Adrenal gland (tissue), 12 donors: ENCODE data around the gene POLL. TPM values are rescaled to one million over a fixed set of nuclear protein-coding genes. Genes with fewer than 3 reads are reported as not detected.

Experiments
- DNase-seq, 7 donors: peaks; one replicate each; pipeline ENCODE4 v3.0.0-alpha.2; 2019 to 2020
- H3K27ac ChIP-seq, 5 donors: fragments of 200-600 bp; sonication (generic) in 4 of 5; 1 replicate in 3 of 5; 2 replicates in 2 of 5; pipeline versions ENCODE4 v1.5.1 to v1.8.0; 2016 to 2020; ENCODE audit warnings: mild to moderate bottlenecking in 1 of 5
- H3K27me3 ChIP-seq: fragments of 200-600 bp; 2 replicates; pipeline ENCODE4 v1.8.0; 2021
- H3K36me3 ChIP-seq, 2 donors: fragments of 200-600 bp; replicated peaks in 1 of 2; 1 replicate in 1 of 2; 2 replicates in 1 of 2; pipeline versions ENCODE4 v1.5.1 to v1.8.0; 2018 to 2022
- H3K4me1 ChIP-seq, 2 donors: fragments of 200-600 bp; replicated peaks in 1 of 2; 1 replicate in 1 of 2; 2 replicates in 1 of 2; pipeline versions ENCODE4 v1.5.1 to v1.8.0; 2018 to 2021
- H3K4me3 ChIP-seq, 4 donors: fragments of 200-600 bp; sonication (generic) in 3 of 4; one replicate each; pipeline ENCODE4 v1.5.1; 2016 to 2018
- H3K9me3 ChIP-seq, 3 donors: fragments of 200-600 bp; sonication (generic) in 1 of 3; replicated peaks in 1 of 3; 1 replicate in 2 of 3; 2 replicates in 1 of 3; pipeline versions ENCODE4 v1.5.1 to v1.8.0; 2016 to 2021
- CTCF ChIP-seq, 6 experiments: fragments of 450-650 bp in 4 of 6; fragments of 200-600 bp in 2 of 6; sonication (generic) in 1 of 6; IDR thresholded peaks; 1 replicate in 5 of 6; 2 replicates in 1 of 6; pipeline versions ENCODE4 v1.5.1 to v1.8.0; 2016 to 2021; ENCODE audit warnings: antibody characterized with exemption in 6 of 6, mild to moderate bottlenecking in 2 of 6, moderate library complexity in 1 of 6
- POLR2A ChIP-seq, 2 donors: fragments of 450-650 bp; IDR thresholded peaks; one replicate each; pipeline ENCODE4 v1.6.1; 2017; ENCODE audit warnings: antibody characterized with exemption in 2 of 2, mild to moderate bottlenecking in 2 of 2, moderate library complexity in 1 of 2
- WGBS, 4 donors: extraction: QIAGEN DNeasy Blood & Tissue Kit in 2 of 4; methylation state at CpG; one replicate each; pipeline versions ENCODE4 v1.1.5 to v1.1.7; 2013 to 2017; 5-methylcytosine and 5-hydroxymethylcytosine counted together
- intact Hi-C, 2 donors: fragments of 100-400 bp; cut with DNase I; formaldehyde crosslinking; loops; one replicate each; pipeline versions ENCODE4 v1.14.1 to v1.15.0; 2022 to 2023
- polyA plus RNA-seq, 3 donors: library from polyadenylated mRNA; stranded (reverse); fragments of 200-250 nt in 2 of 3; fragments of 350-450 nt in 1 of 3; fragmentation: Illumina TruSeq in 1 of 3; extraction: RNeasy Lipid Tissue Mini Kit (QIAGEN cat#74804) in 1 of 3; gene quantifications; one replicate each; pipeline ENCODE4 v1.2.3, GENCODE V29; 2013 to 2014
- total RNA-seq, 9 donors: library from RNA; depleted of rRNA in 4 of 9; stranded (reverse); fragments of >200 nt in 4 of 9; fragments of 120-200 nt in 1 of 9; fragmentation: NEBNext Ultra II Directional in 1 of 9; extraction: Animal tissue kit (Norgen Biotek cat#: 25700) in 1 of 9; gene quantifications; one replicate each; pipeline versions ENCODE4 v1.1.0 to v1.2.4, GENCODE V29; 2013 to 2023
- donor health status: healthy with polysubstance abuse.
- donor health status: Bipolar disorder and iron deficiency.
- donor health status: DM: yes; HTN: yes; CAD: no.
- donor health status: DM: no; HTN: no; CAD: no.
- donor health status: DM: no; HTN: no; CAD: no.
- donor health status: DM: yes; HTN: yes; CAD: no.

Gene POLL
- total and polyA plus RNA-seq, 12 donors = 10.1 to 83.7 (median 31.5) TPM

- 73 to 81% (median 77%) methylated on average over 9 to 12 of the region's 12 CpGs for WGBS, 4 donors
- H3K27ac ChIP-seq = no peak overlapping the region
- H3K4me3 ChIP-seq = no peak overlapping the region
- H3K4me1 ChIP-seq = peaks cover 0 to 10% of the 10 kb centered on the region in 2 donors
- intact Hi-C loops = loop anchor here (10.0 kb wide), 3 partner anchors 115 to 395 kb away; no protein-coding TSS in a partner anchor
- H3K9me3 ChIP-seq = no peaks in the 10 kb centered on the region
- TF ChIP-seq CTCF (IDR thresholded peaks at IDR 0.05) (no peak), POLR2A (IDR thresholded peaks at IDR 0.05) (no peak)
- H3K36me3 ChIP-seq = no peaks in the 10 kb centered on the region
- peaks cover 4% of the 10 kb centered on the region for H3K27me3 ChIP-seq
- peak in 2 of 7 donors; percentile 11 to 49 for DNase-seq
Measured at GRCh38 chr10:101559596-101560297, 28.3 kb downstream of the POLL start.

- Histone ChIP-seq H3K36me3 (no peaks in the 10 kb centered on the region), H3K27ac (no peak overlapping the region), H3K4me1 (peaks cover 0 to 10% of the 10 kb centered on the region in 2 donors), H3K9me3 (no peaks in the 10 kb centered on the region), H3K27me3 (no peaks in the 10 kb centered on the region), H3K4me3 (no peak overlapping the region)
- DNase-seq = peak in 3 of 7 donors; percentile 24 to 73 (median 33)
- TF ChIP-seq POLR2A (IDR thresholded peaks at IDR 0.05) = no peak
- no peak for TF ChIP-seq CTCF (IDR thresholded peaks at IDR 0.05)
- intact Hi-C loops = no loop called here
- WGBS, 4 donors = 36 to 65% (median 50%) methylated on average over 13 to 18 of the region's 18 CpGs
Measured at GRCh38 chr10:101558671-101559595, 29.1 kb downstream of the POLL start.

GRCh38 chr10:101558204-101558603 lies 29.9 kb downstream of the POLL start:
- Histone ChIP-seq H3K4me3 (no peak overlapping the region), H3K4me1 (peaks cover 0 to 10% of the 10 kb centered on the region in 2 donors), H3K36me3 (no peaks in the 10 kb centered on the region), H3K9me3 (no peaks in the 10 kb centered on the region), H3K27me3 (no peaks in the 10 kb centered on the region), H3K27ac (no peak overlapping the region)
- TF ChIP-seq POLR2A (IDR thresholded peaks at IDR 0.05) = no peak
- no peak for TF ChIP-seq CTCF (IDR thresholded peaks at IDR 0.05)
- peak in 1 of 7 donors; percentile 8 for DNase-seq
- 73 to 86% (median 79%) methylated on average over 2 of the region's 2 CpGs for WGBS, 4 donors
- intact Hi-C loops = no loop called here

GRCh38 chr10:101557541-101557940 lies 30.5 kb downstream of the POLL start:
- intact Hi-C loops = no loop called here
- H3K4me3 ChIP-seq = no peak overlapping the region
- peaks cover 0 to 10% of the 10 kb centered on the region in 2 donors for H3K4me1 ChIP-seq
- no peak for DNase-seq
- no peak overlapping the region for H3K27ac ChIP-seq
- H3K27me3 ChIP-seq = no peaks in the 10 kb centered on the region
- TF ChIP-seq CTCF (IDR thresholded peaks at IDR 0.05) = no peak
- TF ChIP-seq POLR2A (IDR thresholded peaks at IDR 0.05) = no peak
- WGBS, 4 donors = 61 to 92% (median 89%) methylated on average over 2 of the region's 2 CpGs
- H3K36me3 ChIP-seq = peaks cover 0 to 6% of the 10 kb centered on the region in 2 donors
- H3K9me3 ChIP-seq = no peaks in the 10 kb centered on the region
